Mammary epithelial cell (primary cell): ENCODE results near the gene HSD17B8.

Experiments
- CTCF ChIP-seq, 2 donors: IDR thresholded peaks in 1 of 2; conservative IDR thresholded peaks in 1 of 2; 2 replicates each; pipeline ENCODE4 v1.5.1; 2011 to 2012; ENCODE audit warnings: inconsistent platforms in 2 of 2, low read length in 2 of 2, mild to moderate bottlenecking in 2 of 2, control low read depth in 1 of 2, low read depth in 1 of 2; ENCODE audit not compliant: insufficient read depth in 1 of 2; ENCODE audit errors: extremely low read depth in 1 of 2
- EZH2 ChIP-seq: IDR thresholded peaks from 2 replicates; pipeline ENCODE4 v1.6.1; 2012; ENCODE audit warnings: low read length, inconsistent platforms, borderline replicate concordance

- no peak for TF ChIP-seq EZH2
- peak; percentile 75 to 97 for TF ChIP-seq CTCF (conservative IDR thresholded peaks at IDR 0.05 in 1 of 2, IDR thresholded peaks at IDR 0.05 in 1 of 2; ENCODE audit: extremely low read depth in 1 of 2, insufficient read depth in 1 of 2, low read depth in 1 of 2, low read length in 2 of 2)
These were observed 42.8 kb upstream of the HSD17B8 start for GRCh38 chr6:33161354-33162331.
